Spinal cord (tissue), 10 donors: ENCODE results near the gene BCL11A. TPM values are rescaled to one million over a fixed set of nuclear protein-coding genes. Genes with fewer than 3 reads are reported as not detected.
A peak's percentile ranks its signal among the peaks of the same experiment; 100 is the strongest.

Source experiments
- DNase-seq, 6 donors: peaks; one replicate each; pipeline versions ENCODE4 v3.0.0 to v3.0.0-alpha.2; 2013 to 2015; ENCODE audit warnings: low spot score in 6 of 6, low read depth in 4 of 6
- H3K27ac ChIP-seq: one replicate; pipeline ENCODE4 v1.5.1; 2013; ENCODE audit warnings: low read depth, low read length, control low read depth
- H3K27me3 ChIP-seq: one replicate; pipeline ENCODE4 v1.6.1; 2013; ENCODE audit warnings: low read length; ENCODE audit not compliant: control insufficient read depth, insufficient read depth
- H3K36me3 ChIP-seq: one replicate; pipeline ENCODE4 v1.6.1; 2013; ENCODE audit warnings: low read length; ENCODE audit not compliant: control insufficient read depth, insufficient read depth
- H3K4me1 ChIP-seq: one replicate; pipeline ENCODE4 v1.6.1; 2013; ENCODE audit warnings: low read length; ENCODE audit not compliant: control insufficient read depth, insufficient read depth
- H3K4me3 ChIP-seq: one replicate; pipeline ENCODE4 v1.5.1; 2013; ENCODE audit warnings: low read depth, low read length, control low read depth
- H3K9me3 ChIP-seq: one replicate; pipeline ENCODE4 v1.6.1; 2013; ENCODE audit warnings: low read length; ENCODE audit not compliant: control insufficient read depth, insufficient read depth
- WGBS: methylation state at CpG from one replicate; pipeline ENCODE4 v1.1.5; 2013; ENCODE audit warnings: missing lambda C conversion rate; ENCODE audit not compliant: insufficient coverage; 5-methylcytosine and 5-hydroxymethylcytosine counted together
- polyA plus RNA-seq, 2 donors: library from polyadenylated mRNA; unstranded; fragments of 120-200 nt; gene quantifications; one replicate each; pipeline ENCODE4 v1.2.1, GENCODE V29; 2013; ENCODE audit not compliant: insufficient read length in 2 of 2
- total RNA-seq, 2 donors: library from RNA; depleted of rRNA in 1 of 2; stranded (reverse); fragments of 120-200 nt in 1 of 2; fragments of >200 nt in 1 of 2; gene quantifications; one replicate each; pipeline versions ENCODE4 v1.2.3 to v1.2.4, GENCODE V29; 2013 to 2014
- donor health status: healthy.

BCL11A gene
- total and polyA plus RNA-seq, 4 donors = 14.9 to 61.6 (median 43.8) TPM

- no peak overlapping the region for H3K27ac ChIP-seq
- WGBS = 95% methylated on average over 8 of the region's 22 CpGs
- H3K4me3 ChIP-seq = no peak overlapping the region
- no peaks in the 10 kb centered on the region for H3K9me3 ChIP-seq
- H3K36me3 ChIP-seq = no peaks in the 10 kb centered on the region
- peaks cover 20% of the 10 kb centered on the region for H3K4me1 ChIP-seq
- DNase-seq = no peak
- no peaks in the 10 kb centered on the region for H3K27me3 ChIP-seq
Measured at GRCh38 chr2:60479226-60480088, 74.0 kb downstream of the BCL11A start.

- H3K4me3 ChIP-seq = no peak overlapping the region
- no peaks in the 10 kb centered on the region for H3K9me3 ChIP-seq
- DNase-seq = peak in 1 of 6 donors; percentile 35
- H3K27me3 ChIP-seq = no peaks in the 10 kb centered on the region
- WGBS = 71% methylated on average over 7 of the region's 7 CpGs
- H3K4me1 ChIP-seq = peaks cover 20% of the 10 kb centered on the region
- H3K27ac ChIP-seq = no peak overlapping the region
- H3K36me3 ChIP-seq = no peaks in the 10 kb centered on the region
Measured at GRCh38 chr2:60478660-60479059, 74.8 kb downstream of the BCL11A start.

- peak in 1 of 6 donors; percentile 61 for DNase-seq
- no peak overlapping the region for H3K4me3 ChIP-seq
- H3K27ac ChIP-seq = no peak overlapping the region
- no peaks in the 10 kb centered on the region for H3K36me3 ChIP-seq
- H3K9me3 ChIP-seq = no peaks in the 10 kb centered on the region
- no peaks in the 10 kb centered on the region for H3K27me3 ChIP-seq
- H3K4me1 ChIP-seq = peaks cover 20% of the 10 kb centered on the region
- 70% methylated on average over 1 of the region's 2 CpGs for WGBS
Measured at GRCh38 chr2:60476206-60476954, 77.1 kb downstream of the BCL11A start.

- no peak for DNase-seq
- H3K4me1 ChIP-seq = peaks cover 24% of the 10 kb centered on the region
- no peaks in the 10 kb centered on the region for H3K9me3 ChIP-seq
- H3K27me3 ChIP-seq = no peaks in the 10 kb centered on the region
- no peak overlapping the region for H3K4me3 ChIP-seq
- H3K36me3 ChIP-seq = no peaks in the 10 kb centered on the region
- no peak overlapping the region for H3K27ac ChIP-seq
- WGBS = 93% methylated on average over 4 of the region's 6 CpGs
Measured at GRCh38 chr2:60475123-60475830, 78.2 kb downstream of the BCL11A start.

- Histone ChIP-seq H3K27ac (no peak overlapping the region), H3K36me3 (no peaks in the 10 kb centered on the region), H3K4me1 (peaks cover 22% of the 10 kb centered on the region), H3K4me3 (no peak overlapping the region), H3K9me3 (no peaks in the 10 kb centered on the region), H3K27me3 (no peaks in the 10 kb centered on the region)
- DNase-seq = no peak
- no CpG with 5 or more reads among the region's 2 CpGs for WGBS
Measured at GRCh38 chr2:60474301-60474700, 79.2 kb downstream of the BCL11A start.

- no peaks in the 10 kb centered on the region for H3K27me3 ChIP-seq
- H3K4me1 ChIP-seq = peaks cover 14% of the 10 kb centered on the region
- DNase-seq = no peak
- H3K36me3 ChIP-seq = no peaks in the 10 kb centered on the region
- no peak overlapping the region for H3K4me3 ChIP-seq
- 86% methylated on average over 1 of the region's 3 CpGs for WGBS
- no peak overlapping the region for H3K27ac ChIP-seq
- H3K9me3 ChIP-seq = no peaks in the 10 kb centered on the region
Measured at GRCh38 chr2:60473546-60473945, 79.9 kb downstream of the BCL11A start.

- no peak overlapping the region for H3K27ac ChIP-seq
- H3K36me3 ChIP-seq = no peaks in the 10 kb centered on the region
- DNase-seq = no peak
- H3K4me3 ChIP-seq = no peak overlapping the region
- H3K9me3 ChIP-seq = no peaks in the 10 kb centered on the region
- no peaks in the 10 kb centered on the region for H3K27me3 ChIP-seq
- 88% methylated on average over 2 of the region's 5 CpGs for WGBS
- H3K4me1 ChIP-seq = peaks cover 9% of the 10 kb centered on the region
Measured at GRCh38 chr2:60472663-60473289, 80.7 kb downstream of the BCL11A start.

- H3K36me3 ChIP-seq = no peaks in the 10 kb centered on the region
- 71% methylated on average over 5 of the region's 5 CpGs for WGBS
- H3K4me3 ChIP-seq = no peak overlapping the region
- H3K27ac ChIP-seq = no peak overlapping the region
- H3K4me1 ChIP-seq = peaks cover 6% of the 10 kb centered on the region
- H3K9me3 ChIP-seq = no peaks in the 10 kb centered on the region
- no peak for DNase-seq
- no peaks in the 10 kb centered on the region for H3K27me3 ChIP-seq
Measured at GRCh38 chr2:60472041-60472440, 81.4 kb downstream of the BCL11A start.

- H3K27me3 ChIP-seq = no peaks in the 10 kb centered on the region
- no peak for DNase-seq
- H3K4me3 ChIP-seq = no peak overlapping the region
- no peaks in the 10 kb centered on the region for H3K36me3 ChIP-seq
- H3K9me3 ChIP-seq = no peaks in the 10 kb centered on the region
- H3K4me1 ChIP-seq = peaks cover 6% of the 10 kb centered on the region
- no peak overlapping the region for H3K27ac ChIP-seq
- 100% methylated on average over 2 of the region's 5 CpGs for WGBS
Measured at GRCh38 chr2:60470340-60470739, 83.1 kb downstream of the BCL11A start.
